ENCODE results near the gene DNMT3B.

GRCh38 chr20:32847964-32848363, 85.8 kb downstream of the DNMT3B start:
- TF ChIP-seq CBX5 (IDR thresholded peaks at IDR 0.05; ENCODE audit: borderline replicate concordance, low read depth) (no peak), CBX3 (IDR thresholded peaks at IDR 0.05; ENCODE audit: borderline replicate concordance in 1 of 2, low read length in 2 of 2) (no peak), ZKSCAN1 (IDR thresholded peaks at IDR 0.05; ENCODE audit: low read depth, low read length) (no peak), CAMTA2 (CRISPR knock-in tag; conservative IDR thresholded peaks at IDR 0.05) (no peak)

Measured in K562 (cell line).